Kidney capillary endothelial cell (primary cell): ENCODE measurements around the gene SERPINB11.
"Not testable (repeated sequence)": the region's sequence is repeated elsewhere in the genome, so short reads cannot be mapped to it uniquely, and the experiment has no call there.

Experiments
- DNase-seq: peaks from one replicate; pipeline ENCODE4 v3.0.0-alpha.2; 2018; ENCODE audit warnings: low spot score

SERPINB11 gene, protein sequence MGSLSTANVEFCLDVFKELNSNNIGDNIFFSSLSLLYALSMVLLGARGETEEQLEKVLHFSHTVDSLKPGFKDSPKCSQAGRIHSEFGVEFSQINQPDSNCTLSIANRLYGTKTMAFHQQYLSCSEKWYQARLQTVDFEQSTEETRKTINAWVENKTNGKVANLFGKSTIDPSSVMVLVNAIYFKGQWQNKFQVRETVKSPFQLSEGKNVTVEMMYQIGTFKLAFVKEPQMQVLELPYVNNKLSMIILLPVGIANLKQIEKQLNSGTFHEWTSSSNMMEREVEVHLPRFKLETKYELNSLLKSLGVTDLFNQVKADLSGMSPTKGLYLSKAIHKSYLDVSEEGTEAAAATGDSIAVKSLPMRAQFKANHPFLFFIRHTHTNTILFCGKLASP

DNA sequence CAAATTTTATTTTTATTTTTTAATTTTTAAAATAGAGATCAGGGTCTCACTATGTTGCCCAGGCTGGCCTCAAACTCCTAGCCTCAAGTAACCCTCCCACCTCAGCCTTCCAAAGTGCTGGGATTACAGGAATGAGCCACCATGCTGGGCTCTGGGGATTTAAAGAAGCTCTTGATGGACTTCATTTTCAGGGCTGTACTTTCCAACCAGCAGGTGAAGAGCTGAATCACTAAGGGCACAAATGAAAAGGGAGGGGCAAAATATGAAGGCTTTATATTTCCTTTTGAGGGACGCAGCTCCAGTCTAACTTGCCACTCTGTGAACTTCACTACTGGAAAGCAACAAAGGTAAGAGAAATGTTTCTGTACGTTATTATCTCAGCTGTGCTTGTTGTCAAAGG is at the start of gene SERPINB11:
SERPINB11 (plus strand) TSS at position 301 of the 400 bp plus-strand sequence. CDS start 7,234 bp downstream, outside the sequence.
- no peak for DNase-seq

DNA sequence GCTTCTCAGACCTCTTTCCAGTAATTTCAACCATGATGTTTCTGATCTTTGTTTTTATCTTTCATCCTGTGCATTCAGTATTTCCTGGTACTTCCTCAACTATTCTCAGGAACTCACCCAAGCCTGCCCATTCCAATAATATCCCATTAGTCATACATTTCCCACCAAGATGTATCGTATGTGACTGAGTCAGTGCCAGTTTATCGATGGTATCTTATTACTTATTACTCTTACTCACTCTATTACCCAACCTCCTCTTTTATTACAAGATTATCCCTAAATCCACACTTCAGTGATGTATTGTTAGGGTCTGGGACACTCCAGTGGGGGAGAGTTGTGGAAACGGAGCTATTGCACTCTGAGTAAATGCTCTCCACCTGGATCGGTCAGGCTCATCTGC is 43.8 kb upstream of the SERPINB11 start:
- DNase-seq: not testable (repeated sequence)

DNA sequence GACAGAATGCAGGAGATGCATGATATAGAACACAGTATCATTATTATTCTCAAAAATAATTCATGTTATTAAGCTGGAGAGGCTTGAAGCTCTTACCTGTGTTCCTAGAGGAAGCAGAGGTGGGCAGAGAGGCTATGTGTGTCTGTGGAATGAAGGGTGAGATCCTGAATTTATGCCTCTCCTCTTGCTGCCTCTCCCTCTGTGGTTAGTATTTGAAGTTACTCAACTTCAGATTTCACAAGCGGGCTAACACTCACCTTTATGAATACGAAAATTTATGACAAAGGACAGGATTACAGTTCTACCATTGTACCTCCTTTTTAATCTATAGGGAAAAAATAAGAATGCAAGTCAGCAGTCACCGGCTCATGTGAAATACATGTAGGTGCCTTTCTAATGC is 41.0 kb upstream of the SERPINB11 start, which contains the start of gene SERPINB3:
SERPINB3 (minus strand) TSS at position 144 of the 400 bp plus-strand sequence. CDS start 677 bp downstream, outside the sequence.
- not testable (repeated sequence) for DNase-seq

DNA sequence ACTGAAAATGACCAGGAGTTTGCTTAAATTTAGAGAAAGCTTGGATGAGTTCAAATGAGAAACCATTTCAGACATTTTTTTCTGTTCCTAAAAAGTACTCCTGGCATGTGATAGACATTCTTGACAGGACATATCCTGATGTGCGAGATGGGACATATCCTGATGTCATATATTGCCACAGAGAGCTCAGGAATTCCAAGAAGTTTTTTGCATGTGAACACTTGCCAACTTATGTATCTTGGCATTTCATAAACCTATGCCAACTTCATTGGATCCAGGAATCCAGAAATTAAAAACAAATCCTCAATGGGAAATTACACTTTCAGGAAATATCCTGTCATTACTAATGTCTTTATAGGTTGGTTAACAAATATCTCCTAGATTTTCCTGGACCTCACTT is 38.2 kb upstream of the SERPINB11 start:
- DNase-seq: no peak

DNA sequence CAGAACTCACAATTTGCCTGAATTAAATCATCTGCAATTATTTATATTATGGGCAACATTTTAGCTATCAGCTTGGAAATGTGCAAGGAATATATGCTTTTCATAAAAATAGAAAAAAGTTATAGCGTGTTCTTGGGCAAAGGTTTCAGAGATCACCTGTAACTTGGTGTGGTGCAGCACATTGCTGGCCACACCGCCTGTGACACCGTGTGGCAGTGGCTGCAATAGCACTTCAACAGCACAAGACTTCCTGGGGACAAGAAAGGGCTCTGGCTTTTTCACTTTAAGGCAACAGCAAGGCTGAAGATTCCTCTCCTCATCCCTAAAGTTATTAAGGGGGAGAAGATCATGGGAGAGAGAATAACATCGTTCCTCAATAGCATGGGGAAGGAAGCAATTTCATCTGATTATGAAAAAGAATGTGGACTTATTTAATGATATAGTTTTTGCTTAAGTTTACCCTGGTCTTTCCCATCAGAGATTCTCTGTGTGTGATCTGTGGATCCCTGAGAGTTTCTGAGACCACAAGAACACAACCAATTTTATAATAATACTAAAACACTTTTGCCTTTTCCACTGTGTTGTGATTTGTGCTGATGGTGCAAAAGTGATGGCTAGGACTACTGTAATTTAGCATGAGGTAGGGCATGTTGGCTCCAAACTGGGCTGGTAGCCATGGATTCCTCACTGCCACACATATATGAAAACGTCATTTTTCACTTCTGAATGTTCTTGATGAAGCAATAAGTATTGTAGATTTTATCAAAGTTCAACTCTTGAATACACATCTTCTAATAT is 26.0 kb upstream of the SERPINB11 start:
- no peak for DNase-seq

DNA sequence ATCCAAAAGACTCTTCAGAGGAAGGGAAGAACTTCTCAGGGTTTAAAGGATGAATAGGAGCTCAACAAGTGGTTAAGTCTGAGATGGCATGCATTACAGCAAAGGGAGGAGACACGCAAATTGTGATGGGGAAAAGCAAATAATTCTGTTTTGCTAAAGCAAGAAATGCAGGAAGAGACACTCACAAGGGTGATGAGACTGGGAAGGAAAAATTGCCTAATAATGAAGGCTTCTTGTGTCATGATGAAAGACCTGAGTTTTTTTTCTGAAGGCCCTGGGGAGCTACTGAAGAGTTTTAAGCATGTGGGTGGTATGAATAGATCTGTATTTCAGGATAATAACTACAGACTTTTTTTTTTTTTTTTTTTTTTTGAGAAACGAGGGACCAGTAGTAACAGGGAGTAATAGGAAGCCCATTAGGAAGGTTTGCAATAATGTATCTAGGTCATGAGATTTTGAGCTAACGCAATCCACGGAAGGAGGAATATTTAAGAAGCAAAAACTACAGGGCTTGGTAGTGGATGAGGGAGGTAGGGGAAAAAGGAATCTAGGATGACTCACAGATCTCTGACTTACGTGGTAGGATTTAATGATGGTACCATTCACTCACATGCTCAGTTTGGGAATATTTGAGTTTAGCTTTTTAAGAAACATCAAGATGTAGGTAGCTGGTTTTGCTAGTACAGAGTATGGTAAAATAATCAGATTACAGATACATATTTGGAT is 25.1 kb upstream of the SERPINB11 start:
- DNase-seq: no peak

DNA sequence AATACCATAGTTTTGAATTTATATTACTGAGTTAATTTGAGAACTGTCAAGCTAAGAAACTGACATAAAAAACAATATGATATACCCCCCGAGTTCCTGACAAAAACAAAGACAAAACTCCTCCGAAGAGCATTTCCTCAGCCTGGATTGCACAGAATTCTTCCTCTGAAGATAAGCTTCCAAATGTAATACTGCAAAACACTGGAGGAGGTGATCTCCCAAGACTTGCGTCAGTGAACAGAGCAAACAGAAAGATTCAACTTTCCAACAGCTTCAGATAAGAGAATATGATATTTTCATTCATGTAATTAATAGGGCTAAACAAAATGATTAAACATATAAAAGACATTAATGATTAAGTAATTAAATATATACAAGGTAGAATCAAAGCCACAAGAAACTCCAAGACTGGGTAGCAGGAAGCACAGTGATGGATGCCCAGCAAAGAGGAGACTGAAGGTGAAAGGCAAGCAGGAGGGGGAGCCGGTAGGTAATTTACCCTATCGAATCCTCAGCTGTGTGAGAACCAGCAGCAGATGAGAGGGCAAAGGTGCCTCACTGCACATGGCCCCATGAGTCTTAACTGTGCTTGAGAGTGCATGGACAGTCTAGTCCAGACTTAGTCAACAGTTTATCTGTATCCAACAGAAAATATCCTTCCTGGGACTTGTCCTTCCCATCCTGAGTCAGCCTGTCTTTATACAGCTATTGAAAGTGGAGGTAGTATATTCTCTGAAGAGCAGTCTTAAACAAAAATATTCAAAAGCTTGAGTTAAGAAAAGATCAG is 22.7 kb upstream of the SERPINB11 start:
- no peak for DNase-seq

DNA sequence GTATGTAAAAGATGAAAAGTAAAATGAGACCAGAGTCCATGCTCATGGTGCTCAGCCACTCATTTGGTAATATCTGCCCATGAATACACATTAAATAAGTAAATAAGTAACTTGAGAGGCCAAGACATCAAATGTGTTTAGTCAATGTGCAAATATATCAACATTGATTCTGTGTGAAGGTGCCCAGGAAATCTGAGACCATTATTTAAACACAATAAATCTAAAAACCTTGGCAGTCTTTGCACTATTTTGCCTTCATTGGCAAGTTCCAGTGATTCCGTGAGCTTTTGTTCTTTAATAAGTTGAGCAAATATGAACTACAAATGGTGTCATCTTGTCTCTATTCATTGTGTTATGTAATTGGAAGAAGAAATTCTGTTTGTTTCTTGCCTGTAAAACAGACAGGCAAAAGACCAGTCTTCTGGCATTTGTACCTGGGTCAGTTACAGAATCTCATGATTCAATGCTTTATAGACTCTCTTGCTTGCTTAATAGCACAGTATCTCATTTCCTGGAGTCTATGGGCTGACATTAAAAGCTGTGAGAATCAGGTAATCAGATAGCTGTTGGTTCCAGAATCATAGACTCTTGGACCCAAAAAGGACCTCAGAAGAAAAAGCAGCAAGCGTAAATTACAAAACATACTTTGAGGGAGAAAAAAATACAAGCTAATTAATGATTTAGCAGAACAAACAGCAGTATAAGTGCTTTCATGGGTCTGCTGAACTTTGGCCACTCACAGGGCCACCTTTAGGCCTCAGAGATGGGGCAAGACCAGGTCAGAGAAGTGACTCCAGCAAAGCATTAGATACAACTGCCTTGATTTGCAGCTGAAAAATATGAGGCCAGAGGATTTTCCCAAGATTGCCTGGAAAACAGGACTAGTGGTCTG is 21.1 kb upstream of the SERPINB11 start:
- DNase-seq: no peak

DNA sequence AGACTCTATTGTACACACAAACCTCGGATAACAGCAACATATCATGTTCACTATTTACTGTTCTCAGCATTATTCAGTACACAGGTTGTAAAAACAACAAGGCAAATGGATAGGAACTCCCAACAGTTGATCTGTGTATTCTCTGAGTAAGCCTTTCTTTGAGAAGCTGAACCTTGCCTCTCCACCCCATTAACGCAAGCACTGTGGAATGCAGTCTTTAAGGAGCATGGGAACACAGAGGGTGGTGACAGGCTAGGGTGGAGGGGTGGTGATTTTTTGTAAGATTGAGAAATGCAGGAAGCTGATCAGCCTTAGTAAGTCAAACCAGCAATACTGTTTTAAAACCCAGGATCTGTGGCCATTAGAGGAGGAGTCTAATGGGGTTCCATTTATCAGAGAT is 19.6 kb upstream of the SERPINB11 start:
- DNase-seq: no peak

DNA sequence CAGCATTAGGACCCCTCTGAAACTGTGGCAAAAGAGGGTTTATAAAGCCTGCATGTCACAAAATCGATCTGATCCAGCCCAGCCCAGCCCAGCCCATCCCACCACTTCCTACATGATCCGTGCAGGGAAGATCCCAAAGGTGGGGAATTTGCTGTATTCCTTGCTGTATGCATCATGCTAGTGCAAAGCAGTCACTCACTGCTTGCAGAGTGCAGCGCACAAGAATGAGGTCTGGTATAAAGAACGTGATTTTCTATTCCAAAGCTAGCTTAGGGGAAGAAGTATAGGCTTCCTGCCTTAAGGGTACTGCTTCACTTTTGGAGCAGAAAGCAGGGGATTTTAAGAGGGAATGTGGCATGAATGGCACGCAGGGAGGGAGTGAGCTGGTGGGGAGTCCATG is 18.9 kb upstream of the SERPINB11 start:
- no peak for DNase-seq

DNA sequence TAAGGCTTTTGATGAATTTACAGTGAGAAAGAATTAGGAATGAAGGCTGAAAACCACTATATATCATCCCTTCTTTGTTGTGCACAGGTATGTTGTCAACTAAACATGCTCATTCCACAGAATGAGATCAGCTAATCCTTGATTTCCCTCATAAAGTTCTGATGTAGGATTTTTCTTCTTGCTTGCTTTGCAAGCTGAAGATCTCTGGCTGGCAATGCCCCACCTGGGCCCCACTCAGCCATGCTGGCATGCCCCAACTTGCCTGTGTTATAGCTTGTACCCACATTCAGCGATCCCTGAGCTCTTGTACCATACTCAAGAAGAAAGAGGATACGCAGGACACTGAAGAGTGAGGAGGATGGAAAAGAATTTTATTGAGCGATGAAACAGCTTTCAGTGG is 18.0 kb upstream of the SERPINB11 start:
- DNase-seq: no peak

DNA sequence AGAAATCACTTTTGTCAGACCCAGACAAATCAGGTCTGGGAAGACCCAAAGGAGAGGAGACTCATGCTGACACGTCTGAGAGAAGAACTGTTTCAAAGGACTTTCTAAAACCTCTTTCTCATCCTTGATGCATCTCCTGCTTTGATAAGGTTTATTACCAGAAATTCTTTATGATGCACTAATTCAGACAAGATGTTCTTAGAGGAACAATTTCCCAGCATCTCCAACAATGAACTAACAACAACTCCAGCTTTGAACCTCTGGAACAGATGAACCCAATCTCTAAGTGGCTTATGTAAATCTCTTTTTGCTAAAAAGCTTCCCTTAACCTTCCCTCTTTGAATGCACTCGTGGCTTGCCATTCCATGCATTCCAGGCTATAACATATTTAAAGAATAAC is 15.9 kb upstream of the SERPINB11 start:
- DNase-seq: no peak

DNA sequence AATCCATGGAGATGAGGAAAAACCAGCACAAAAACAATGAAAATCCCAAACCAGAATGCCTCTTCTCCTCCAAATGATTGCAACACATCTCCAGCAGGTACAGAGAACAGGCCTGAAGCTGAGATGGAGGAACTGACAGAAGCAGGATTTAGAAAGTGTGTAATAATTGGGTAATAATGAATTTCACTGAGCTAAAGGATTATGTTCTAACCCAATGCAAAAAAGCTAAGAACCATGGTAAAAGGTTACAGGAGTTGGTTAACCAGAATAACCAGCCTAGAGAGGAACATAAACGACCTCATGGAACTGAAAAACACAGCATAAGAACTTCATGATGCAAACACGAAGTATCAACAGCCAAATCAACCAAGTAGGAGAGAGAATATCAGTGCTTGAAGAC is 13.7 kb upstream of the SERPINB11 start:
- no peak for DNase-seq

DNA sequence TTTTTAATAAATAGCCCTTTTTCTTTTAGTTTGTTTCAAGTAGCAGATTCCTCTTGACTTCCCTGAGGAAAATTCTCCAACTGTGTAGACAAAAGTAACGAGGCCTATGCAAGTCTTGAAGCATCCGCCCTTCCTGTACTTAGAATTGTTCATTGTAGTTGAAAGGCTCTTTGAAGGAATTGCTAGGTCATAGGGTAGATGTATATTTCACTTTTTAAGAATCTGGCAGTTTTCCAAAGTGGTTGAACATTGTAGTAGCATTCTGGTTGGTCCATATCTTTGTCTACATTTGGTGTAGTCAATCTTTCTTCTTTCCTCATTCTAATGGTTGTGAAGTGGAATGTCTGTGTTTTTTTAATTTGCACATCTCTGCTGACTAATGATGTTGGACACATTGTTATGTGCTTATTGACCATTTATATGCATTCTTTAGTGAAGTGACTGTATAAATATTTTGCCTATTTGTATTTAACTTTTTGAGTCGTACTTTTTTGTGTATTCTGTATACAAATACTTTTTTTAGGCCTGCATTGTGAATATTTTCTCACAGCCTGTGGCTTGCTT is 5.6 kb upstream of the SERPINB11 start:
- DNase-seq: no peak

DNA sequence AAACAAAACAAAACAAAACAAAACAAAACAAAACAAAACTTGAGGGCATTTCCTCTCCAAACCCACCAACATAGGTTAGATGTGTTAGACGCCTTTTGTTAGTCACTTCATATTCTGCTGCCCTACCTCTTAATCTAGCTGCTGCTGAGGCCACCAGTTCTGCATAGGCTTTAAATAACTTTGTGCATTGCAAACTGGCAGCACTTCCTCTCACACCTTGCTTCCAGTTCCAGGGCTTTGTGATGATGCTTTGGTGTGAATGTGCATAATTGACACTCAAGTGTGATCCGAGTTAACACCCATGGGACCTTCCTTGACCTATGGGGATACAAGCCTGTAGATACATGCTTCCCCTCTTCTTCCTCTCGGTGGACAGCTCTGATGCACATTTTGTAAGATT is 2.3 kb upstream of the SERPINB11 start:
- DNase-seq: no peak

DNA sequence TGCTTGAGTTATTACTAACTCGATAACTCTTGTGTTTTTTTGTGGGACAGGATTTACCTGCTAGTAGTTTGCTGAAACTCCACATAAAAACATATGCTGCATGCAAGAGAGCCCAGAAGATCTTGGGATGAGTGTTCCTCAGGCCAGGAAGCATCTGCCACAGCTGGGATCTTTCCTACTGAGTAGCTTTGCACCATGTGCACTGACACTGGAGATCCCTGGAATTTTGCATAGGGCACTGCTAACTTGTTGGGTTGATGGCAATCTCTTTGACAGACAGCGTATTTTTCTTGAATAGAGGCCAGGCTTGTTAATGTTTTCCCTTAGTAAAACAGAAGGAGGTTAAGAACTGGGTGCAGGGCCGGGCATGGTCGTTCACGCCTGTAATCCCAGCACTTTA is 808 bp upstream of the SERPINB11 start:
- DNase-seq: no peak

DNA sequence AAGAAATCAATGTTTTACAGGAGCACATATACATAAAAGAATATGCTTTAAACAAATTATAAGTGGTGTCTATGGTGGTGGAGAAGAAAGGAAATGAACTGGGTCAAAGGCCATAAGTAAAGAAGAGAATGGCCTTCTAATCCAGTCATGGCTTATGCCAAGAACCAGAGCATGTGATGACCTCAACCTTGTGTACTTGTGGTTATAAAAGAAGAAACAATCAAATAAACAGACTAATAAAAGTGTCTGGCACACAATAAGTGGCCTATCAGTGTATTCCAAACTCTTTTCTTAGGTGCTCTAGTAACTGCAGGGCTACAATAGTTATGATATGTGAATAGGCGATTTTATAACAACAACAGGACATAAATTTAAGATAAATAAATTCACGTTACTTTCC is 2.6 kb downstream of the SERPINB11 start:
- no peak for DNase-seq

DNA sequence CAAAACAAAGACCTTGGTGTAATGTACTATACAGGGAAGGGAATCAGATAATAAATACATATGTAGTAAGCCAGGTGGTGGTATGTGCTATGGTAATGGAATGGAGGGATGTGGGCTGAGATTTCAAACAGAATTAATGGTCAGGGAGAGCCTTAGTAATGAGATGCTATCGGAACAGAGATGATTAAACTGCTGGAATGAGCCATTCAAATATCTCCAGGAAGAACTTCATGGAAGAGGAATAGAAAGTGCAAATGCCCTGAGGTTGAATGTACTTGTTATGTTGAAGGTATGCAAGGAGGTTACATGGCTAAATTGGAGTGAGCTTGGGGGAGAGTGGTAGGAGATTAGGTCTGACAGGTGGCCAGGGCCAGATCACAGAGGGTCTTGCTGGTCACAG is 5.1 kb downstream of the SERPINB11 start:
- no peak for DNase-seq

DNA sequence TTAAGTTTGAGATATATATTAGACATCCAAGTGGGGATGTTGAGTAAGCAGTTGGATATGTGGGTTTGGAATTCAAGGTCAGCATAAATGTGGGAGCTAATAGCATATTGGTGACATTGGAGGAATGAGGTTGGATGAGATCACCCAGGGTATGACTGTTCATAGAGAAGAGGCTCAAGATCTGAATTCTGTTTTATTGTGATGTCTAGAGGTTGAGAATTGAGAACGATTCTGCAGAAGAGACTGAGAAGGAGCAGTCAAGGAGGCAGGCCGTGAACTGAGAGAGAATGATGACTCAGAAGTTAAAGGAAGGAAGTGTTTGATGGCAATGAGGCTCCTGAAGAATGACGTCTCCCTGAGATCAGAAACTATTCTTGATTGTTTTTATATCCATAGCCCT is 5.9 kb downstream of the SERPINB11 start:
- peak; percentile 26 for DNase-seq
